ENCODE results near the gene FAM120C. TPM values are rescaled to one million over a fixed set of nuclear protein-coding genes. Genes with fewer than 3 reads are reported as not detected.

FAM120C gene
- total RNA-seq: 6.3 TPM

GRCh38 chrX:54182864-54183613, at the start of gene FAM120C:
Gene FAM120C, minus strand, starts transcription at chrX:54183254. Its CDS starts 56 bp downstream, at chrX:54183198.
- peaks cover 16 to 23% (median 18%) of the 10 kb centered on the region in 3 donors for H3K4me1 ChIP-seq (ENCODE audit: control insufficient read depth in 3 of 3, insufficient read depth in 3 of 3, low read length in 3 of 3)
- H3K4me3 ChIP-seq (ENCODE audit: low read length in 3 of 3): peak within 1 kb of the TSS; percentile 74 to 83 (median 80)
- H3K9ac ChIP-seq (ENCODE audit: low read depth in 1 of 3, low read length in 3 of 3): peak within 1 kb of the TSS; percentile 70 to 88 (median 74)
- peak within 1 kb of the TSS; percentile 76 for H3K27ac ChIP-seq (ENCODE audit: low read depth, low read length)
- H3K9me3 ChIP-seq (ENCODE audit: control insufficient read depth in 3 of 3, low read length in 3 of 3): no peaks in the 10 kb centered on the region
- H3K27me3 ChIP-seq (ENCODE audit: control insufficient read depth in 3 of 3, insufficient read depth in 3 of 3, low read length in 3 of 3): no peaks in the 10 kb centered on the region
- H3K36me3 ChIP-seq (ENCODE audit: control insufficient read depth in 3 of 3, insufficient read depth in 3 of 3, low read length in 3 of 3): no peaks in the 10 kb centered on the region

- H3K27me3 ChIP-seq (ENCODE audit: control insufficient read depth in 3 of 3, insufficient read depth in 3 of 3, low read length in 3 of 3): no peaks in the 10 kb centered on the region
- no peak overlapping the region for H3K4me3 ChIP-seq (ENCODE audit: low read length in 3 of 3)
- H3K36me3 ChIP-seq (ENCODE audit: control insufficient read depth in 3 of 3, insufficient read depth in 3 of 3, low read length in 3 of 3): no peaks in the 10 kb centered on the region
- H3K9me3 ChIP-seq (ENCODE audit: control insufficient read depth in 3 of 3, low read length in 3 of 3): peaks cover 0 to 2% (median 0%) of the 10 kb centered on the region in 3 donors
- no peaks in the 10 kb centered on the region for H3K4me1 ChIP-seq (ENCODE audit: control insufficient read depth in 3 of 3, insufficient read depth in 3 of 3, low read length in 3 of 3)
- no peak overlapping the region for H3K9ac ChIP-seq (ENCODE audit: low read depth in 1 of 3, low read length in 3 of 3)
- no peak overlapping the region for H3K27ac ChIP-seq (ENCODE audit: low read depth, low read length)
These were observed 47.5 kb upstream of the FAM120C start for GRCh38 chrX:54230435-54231148.

GRCh38 chrX:54223581-54223980, 40.5 kb upstream of the FAM120C start:
- H3K4me3 ChIP-seq (ENCODE audit: low read length in 3 of 3): no peak overlapping the region
- H3K9me3 ChIP-seq (ENCODE audit: control insufficient read depth in 3 of 3, low read length in 3 of 3): no peaks in the 10 kb centered on the region
- H3K27ac ChIP-seq (ENCODE audit: low read depth, low read length): no peak overlapping the region
- H3K4me1 ChIP-seq (ENCODE audit: control insufficient read depth in 3 of 3, insufficient read depth in 3 of 3, low read length in 3 of 3): no peaks in the 10 kb centered on the region
- H3K9ac ChIP-seq (ENCODE audit: low read depth in 1 of 3, low read length in 3 of 3): no peak overlapping the region
- no peaks in the 10 kb centered on the region for H3K27me3 ChIP-seq (ENCODE audit: control insufficient read depth in 3 of 3, insufficient read depth in 3 of 3, low read length in 3 of 3)
- no peaks in the 10 kb centered on the region for H3K36me3 ChIP-seq (ENCODE audit: control insufficient read depth in 3 of 3, insufficient read depth in 3 of 3, low read length in 3 of 3)

- Histone ChIP-seq H3K4me1 (ENCODE audit: control insufficient read depth in 3 of 3, insufficient read depth in 3 of 3, low read length in 3 of 3) (no peaks in the 10 kb centered on the region), H3K4me3 (ENCODE audit: low read length in 3 of 3) (no peak overlapping the region), H3K27ac (ENCODE audit: low read depth, low read length) (no peak overlapping the region), H3K27me3 (ENCODE audit: control insufficient read depth in 3 of 3, insufficient read depth in 3 of 3, low read length in 3 of 3) (no peaks in the 10 kb centered on the region), H3K9ac (ENCODE audit: low read depth in 1 of 3, low read length in 3 of 3) (no peak overlapping the region), H3K9me3 (ENCODE audit: control insufficient read depth in 3 of 3, low read length in 3 of 3) (no peaks in the 10 kb centered on the region), H3K36me3 (ENCODE audit: control insufficient read depth in 3 of 3, insufficient read depth in 3 of 3, low read length in 3 of 3) (no peaks in the 10 kb centered on the region)
These were observed 30.5 kb upstream of the FAM120C start for GRCh38 chrX:54213603-54214002.

- Histone ChIP-seq H3K27ac (ENCODE audit: low read depth, low read length) (no peak overlapping the region), H3K27me3 (ENCODE audit: control insufficient read depth in 3 of 3, insufficient read depth in 3 of 3, low read length in 3 of 3) (no peaks in the 10 kb centered on the region), H3K9me3 (ENCODE audit: control insufficient read depth in 3 of 3, low read length in 3 of 3) (no peaks in the 10 kb centered on the region), H3K9ac (ENCODE audit: low read depth in 1 of 3, low read length in 3 of 3) (no peak overlapping the region), H3K4me3 (ENCODE audit: low read length in 3 of 3) (no peak overlapping the region), H3K4me1 (ENCODE audit: control insufficient read depth in 3 of 3, insufficient read depth in 3 of 3, low read length in 3 of 3) (no peaks in the 10 kb centered on the region), H3K36me3 (ENCODE audit: control insufficient read depth in 3 of 3, insufficient read depth in 3 of 3, low read length in 3 of 3) (no peaks in the 10 kb centered on the region)
These were observed 25.5 kb upstream of the FAM120C start for GRCh38 chrX:54208531-54208930.

- no peaks in the 10 kb centered on the region for H3K9me3 ChIP-seq (ENCODE audit: control insufficient read depth in 3 of 3, low read length in 3 of 3)
- H3K4me3 ChIP-seq (ENCODE audit: low read length in 3 of 3): no peak overlapping the region
- no peaks in the 10 kb centered on the region for H3K36me3 ChIP-seq (ENCODE audit: control insufficient read depth in 3 of 3, insufficient read depth in 3 of 3, low read length in 3 of 3)
- no peak overlapping the region for H3K9ac ChIP-seq (ENCODE audit: low read depth in 1 of 3, low read length in 3 of 3)
- no peaks in the 10 kb centered on the region for H3K27me3 ChIP-seq (ENCODE audit: control insufficient read depth in 3 of 3, insufficient read depth in 3 of 3, low read length in 3 of 3)
- H3K27ac ChIP-seq (ENCODE audit: low read depth, low read length): no peak overlapping the region
- H3K4me1 ChIP-seq (ENCODE audit: control insufficient read depth in 3 of 3, insufficient read depth in 3 of 3, low read length in 3 of 3): no peaks in the 10 kb centered on the region
These were observed 15.2 kb upstream of the FAM120C start for GRCh38 chrX:54198262-54198661.

- H3K4me3 ChIP-seq (ENCODE audit: low read length in 3 of 3): no peak overlapping the region
- no peaks in the 10 kb centered on the region for H3K4me1 ChIP-seq (ENCODE audit: control insufficient read depth in 3 of 3, insufficient read depth in 3 of 3, low read length in 3 of 3)
- H3K9me3 ChIP-seq (ENCODE audit: control insufficient read depth in 3 of 3, low read length in 3 of 3): no peaks in the 10 kb centered on the region
- H3K9ac ChIP-seq (ENCODE audit: low read depth in 1 of 3, low read length in 3 of 3): no peak overlapping the region
- no peak overlapping the region for H3K27ac ChIP-seq (ENCODE audit: low read depth, low read length)
- H3K36me3 ChIP-seq (ENCODE audit: control insufficient read depth in 3 of 3, insufficient read depth in 3 of 3, low read length in 3 of 3): no peaks in the 10 kb centered on the region
- H3K27me3 ChIP-seq (ENCODE audit: control insufficient read depth in 3 of 3, insufficient read depth in 3 of 3, low read length in 3 of 3): no peaks in the 10 kb centered on the region
These were observed 12.0 kb upstream of the FAM120C start for GRCh38 chrX:54194982-54195588.

- no peaks in the 10 kb centered on the region for H3K9me3 ChIP-seq (ENCODE audit: control insufficient read depth in 3 of 3, low read length in 3 of 3)
- no peaks in the 10 kb centered on the region for H3K27me3 ChIP-seq (ENCODE audit: control insufficient read depth in 3 of 3, insufficient read depth in 3 of 3, low read length in 3 of 3)
- no peaks in the 10 kb centered on the region for H3K4me1 ChIP-seq (ENCODE audit: control insufficient read depth in 3 of 3, insufficient read depth in 3 of 3, low read length in 3 of 3)
- no peaks in the 10 kb centered on the region for H3K36me3 ChIP-seq (ENCODE audit: control insufficient read depth in 3 of 3, insufficient read depth in 3 of 3, low read length in 3 of 3)
- no peak overlapping the region for H3K9ac ChIP-seq (ENCODE audit: low read depth in 1 of 3, low read length in 3 of 3)
- H3K27ac ChIP-seq (ENCODE audit: low read depth, low read length): no peak overlapping the region
- no peak overlapping the region for H3K4me3 ChIP-seq (ENCODE audit: low read length in 3 of 3)
These were observed 10.2 kb upstream of the FAM120C start for GRCh38 chrX:54193085-54193821.

GRCh38 chrX:54184474-54184873, 1.4 kb upstream of the FAM120C start:
- Histone ChIP-seq H3K9ac (ENCODE audit: low read depth in 1 of 3, low read length in 3 of 3) (no peak overlapping the region), H3K27me3 (ENCODE audit: control insufficient read depth in 3 of 3, insufficient read depth in 3 of 3, low read length in 3 of 3) (no peaks in the 10 kb centered on the region), H3K4me1 (ENCODE audit: control insufficient read depth in 3 of 3, insufficient read depth in 3 of 3, low read length in 3 of 3) (peaks cover 14 to 20% (median 18%) of the 10 kb centered on the region in 3 donors), H3K36me3 (ENCODE audit: control insufficient read depth in 3 of 3, insufficient read depth in 3 of 3, low read length in 3 of 3) (no peaks in the 10 kb centered on the region), H3K27ac (ENCODE audit: low read depth, low read length) (no peak overlapping the region), H3K4me3 (ENCODE audit: low read length in 3 of 3) (no peak overlapping the region), H3K9me3 (ENCODE audit: control insufficient read depth in 3 of 3, low read length in 3 of 3) (no peaks in the 10 kb centered on the region)
